ENCODE data around the gene MGST3. TPM values are rescaled to one million over a fixed set of nuclear protein-coding genes. Genes with fewer than 3 reads are reported as not detected.
A peak's percentile ranks its signal among the peaks of the same experiment; 100 is the strongest.

Gene MGST3
- total RNA-seq, 4 donors from 2014 or later = 202 to 257 (median 232) TPM

GRCh38 chr1:165628147-165628822 lies 2.7 kb upstream of the MGST3 start:
- WGBS = 79% methylated on average over 6 of the region's 6 CpGs
- Histone ChIP-seq H3K4me1 (peaks cover 10 to 23% (median 19%) of the 10 kb centered on the region in 4 donors), H3K9me3 (no peaks in the 10 kb centered on the region), H3K4me3 (no peak overlapping the region), H3K27ac (replicated peaks in 1 of 4) (no peak overlapping the region), H3K36me3 (no peaks in the 10 kb centered on the region), H3K27me3 (no peaks in the 10 kb centered on the region)
- TF ChIP-seq POLR2AphosphoS5 (IDR thresholded peaks at IDR 0.05) (no peak), EP300 (IDR thresholded peaks at IDR 0.05) (no peak), CTCF (IDR thresholded peaks at IDR 0.05) (no peak)
- DNase-seq (ENCODE audit: extremely low spot score) = no peak
- intact Hi-C loops (cut with DNase I) = loop anchor here (10.0 kb wide), 1 partner anchor 197 kb away; the partner anchor contains the start of gene UCK2

- Histone ChIP-seq H3K27me3 (no peaks in the 10 kb centered on the region), H3K36me3 (no peaks in the 10 kb centered on the region), H3K9me3 (no peaks in the 10 kb centered on the region), H3K4me3 (no peak overlapping the region), H3K27ac (replicated peaks in 1 of 4) (no peak overlapping the region), H3K4me1 (peaks cover 19 to 32% (median 27%) of the 10 kb centered on the region in 4 donors)
- no peak for TF ChIP-seq CTCF (IDR thresholded peaks at IDR 0.05)
- TF ChIP-seq POLR2AphosphoS5 (IDR thresholded peaks at IDR 0.05) = no peak
- no peak for TF ChIP-seq EP300 (IDR thresholded peaks at IDR 0.05)
- no peak for TF ChIP-seq POLR2A (IDR thresholded peaks at IDR 0.05; ENCODE audit: low read depth)
- 52% methylated on average over 3 of the region's 3 CpGs for WGBS
- DNase-seq (ENCODE audit: extremely low spot score) = no peak
- intact Hi-C loops (cut with DNase I) = loop anchor here (10.0 kb wide), 1 partner anchor 196 kb away; the partner anchor contains the start of gene UCK2
Measured at GRCh38 chr1:165629151-165629550, 1.9 kb upstream of the MGST3 start.

- no peak for DNase-seq (ENCODE audit: extremely low spot score)
- WGBS = 9% methylated on average over 15 of the region's 26 CpGs
- Histone ChIP-seq H3K36me3 (no peaks in the 10 kb centered on the region), H3K27me3 (no peaks in the 10 kb centered on the region), H3K9me3 (no peaks in the 10 kb centered on the region), H3K4me3 (peak overlapping the region; percentile 65 to 88 (median 86)), H3K27ac (replicated peaks in 1 of 4) (peak overlapping the region; percentile 91 to 95 (median 92)), H3K4me1 (peaks cover 27 to 40% (median 36%) of the 10 kb centered on the region in 4 donors)
- intact Hi-C loops (cut with DNase I) = loop anchor here (5.0 to 10.0 kb wide), 4 partner anchors 33 to 195 kb away; partner anchors contain the start of genes ALDH9A1, TMCO1 and UCK2
- TF ChIP-seq POLR2A (IDR thresholded peaks at IDR 0.05; ENCODE audit: low read depth) = no peak
Measured at GRCh38 chr1:165629848-165630628, 996 bp upstream of the MGST3 start.

- H3K27me3 ChIP-seq = no peaks in the 10 kb centered on the region
- DNase-seq (ENCODE audit: extremely low spot score) = no peak
- peaks cover 42 to 55% (median 51%) of the 10 kb centered on the region in 4 donors for H3K4me1 ChIP-seq
- H3K4me3 ChIP-seq = peak overlapping the region; percentile 65 to 88 (median 86)
- H3K27ac ChIP-seq (replicated peaks in 1 of 4) = peak overlapping the region; percentile 91 to 95 (median 92)
- H3K36me3 ChIP-seq = peaks cover 0 to 12% (median 0%) of the 10 kb centered on the region in 4 donors
- H3K9me3 ChIP-seq = no peaks in the 10 kb centered on the region
- TF ChIP-seq EP300 (IDR thresholded peaks at IDR 0.05) (no peak), POLR2AphosphoS5 (IDR thresholded peaks at IDR 0.05) (peak; percentile 21 to 68), POLR2A (IDR thresholded peaks at IDR 0.05; ENCODE audit: low read depth) (no peak), CTCF (IDR thresholded peaks at IDR 0.05) (peak in 1 of 3 experiments; percentile 5)
- intact Hi-C loops (cut with DNase I) = loop anchor here (5.0 kb wide), 3 partner anchors 34 to 136 kb away; partner anchors contain the start of genes ALDH9A1 and TMCO1
- under 1% methylated on average over 31 of the region's 31 CpGs for WGBS
Measured at GRCh38 chr1:165631342-165632151, 513 bp downstream of the MGST3 start.
